K562 (cell line): ENCODE measurements around the gene MBOAT2. TPM values are rescaled to one million over a fixed set of nuclear protein-coding genes. Genes with fewer than 3 reads are reported as not detected.
A peak's percentile ranks its signal among the peaks of the same experiment; 100 is the strongest.

ENCODE experiments used
- HEY1 ChIP-seq: fragments of 250-450 bp; sonication (Bioruptor Pico); IDR thresholded peaks from 2 replicates; pipeline ENCODE4 v1.5.0; 2020; ENCODE audit warnings: mild to moderate bottlenecking, moderate library complexity, borderline replicate concordance
- KDM1A ChIP-seq, 2 experiments: fragments of 450-650 bp; IDR thresholded peaks; 2 replicates each; pipeline ENCODE4 v1.6.1; 2016; ENCODE audit warnings: mild to moderate bottlenecking in 2 of 2
- MYC ChIP-seq, 2 experiments: fragments of 250-450 bp in 1 of 2; sonication (Bioruptor Pico) in 1 of 2; IDR thresholded peaks; 2 replicates each; pipeline versions ENCODE4 v1.5.1 to v1.6.1; 2012 to 2021; ENCODE audit warnings: low read depth in 2 of 2, borderline replicate concordance in 1 of 2, improper control_type of control experiment in 1 of 2, low read length in 1 of 2, mild to moderate bottlenecking in 1 of 2, moderate library complexity in 1 of 2
- NR2C2 ChIP-seq, 2 experiments: fragments of 200-800 bp in 1 of 2; sonication (Bioruptor generic) in 1 of 2; sonication (generic) in 1 of 2; formaldehyde crosslinking in 1 of 2; IDR thresholded peaks; 2 replicates each; pipeline versions ENCODE4 v1.6.1 to v1.8.0; 2016 to 2022; ENCODE audit warnings: mild to moderate bottlenecking in 1 of 2, missing compliant biosample characterization in 1 of 2, missing genetic modification characterization in 1 of 2, missing genetic modification reagents in 1 of 2
- POLR2G ChIP-seq: fragments of 200-400 bp; formaldehyde crosslinking; IDR thresholded peaks from 2 replicates; pipeline ENCODE4 v1.6.1; 2017; ENCODE audit warnings: low read depth, mild to moderate bottlenecking, antibody characterized with exemption, low read length, moderate library complexity
- SIN3A ChIP-seq, 2 experiments: fragments of 150-350 bp in 1 of 2; IDR thresholded peaks; 2 replicates each; pipeline ENCODE4 v1.6.1; 2011 to 2016; ENCODE audit warnings: borderline replicate concordance in 2 of 2, low read depth in 2 of 2, low read length in 2 of 2, mild to moderate bottlenecking in 2 of 2, moderate library complexity in 2 of 2; ENCODE audit not compliant: control insufficient read depth in 1 of 2
- polyA plus RNA-seq, 8 experiments: library from polyadenylated mRNA; depleted of rRNA in 4 of 8; stranded (reverse) in 5 of 8; unstranded in 3 of 8; fragments of >200 nt; fragmentation: Nextera tagmentation in 2 of 8; fragmentation: Illumina TruSeq in 1 of 8; extraction: Ambion mirVana in 2 of 8; extraction: Trizol in 1 of 8; gene quantifications; 2 replicates each; pipeline versions ENCODE4 v1.2.1 to v1.2.3, GENCODE V29; 2011 to 2014; ENCODE audit warnings: inconsistent platforms in 1 of 8, missing spikeins in 1 of 8
- total RNA-seq, 7 experiments: library from RNA; depleted of rRNA in 6 of 7; stranded (reverse); fragments of >200 nt in 6 of 7; fragmentation: Illumina TruSeq in 2 of 7; extraction: Trizol in 2 of 7; gene quantifications; 2 replicates each; pipeline versions ENCODE4 v1.2.1 to v1.2.3, GENCODE V29; 2011 to 2021; ENCODE audit warnings: low replicate concordance in 1 of 7
- TF ChIP-seq, protein P1 (sequence below), 2 experiments: IDR thresholded peaks in 1 of 2; conservative IDR thresholded peaks in 1 of 2; 2 replicates each; pipeline ENCODE4 v1.6.1; 2016; ENCODE audit warnings: low read depth in 2 of 2, mild to moderate bottlenecking in 1 of 2, missing compliant biosample characterization in 1 of 2, missing genetic modification characterization in 1 of 2, moderate library complexity in 1 of 2
- TF ChIP-seq, protein P2 (sequence below): fragments of 450-650 bp; IDR thresholded peaks from 2 replicates; pipeline ENCODE4 v1.6.1; 2016; ENCODE audit warnings: borderline replicate concordance
- TF ChIP-seq, protein P3 (sequence below): fragments of 250-450 bp; sonication (Bioruptor Pico); IDR thresholded peaks from 2 replicates; pipeline ENCODE4 v1.5.0; 2021
- TF ChIP-seq, protein P4 (sequence below): sonication (generic); formaldehyde crosslinking; IDR thresholded peaks from 2 replicates; pipeline ENCODE4 v1.8.0; 2022; ENCODE audit warnings: mild to moderate bottlenecking, missing genetic modification reagents
- TF ChIP-seq, protein P5 (sequence below): fragments of 450-650 bp; IDR thresholded peaks from 2 replicates; pipeline ENCODE4 v1.6.1; 2016; ENCODE audit warnings: antibody characterized with exemption
- TF ChIP-seq, protein P6 (sequence below): sonication (generic); formaldehyde crosslinking; IDR thresholded peaks from 2 replicates; pipeline ENCODE4 v1.8.0; 2022; ENCODE audit warnings: missing genetic modification reagents, mild to moderate bottlenecking, borderline replicate concordance

MBOAT2 gene
- total and polyA plus RNA-seq, 9 of the 15 experiments (the other 6 are each of a cell fraction or from before 2014, with no cell fraction given): 8.4 to 122 (median 27.6) TPM

DNA sequence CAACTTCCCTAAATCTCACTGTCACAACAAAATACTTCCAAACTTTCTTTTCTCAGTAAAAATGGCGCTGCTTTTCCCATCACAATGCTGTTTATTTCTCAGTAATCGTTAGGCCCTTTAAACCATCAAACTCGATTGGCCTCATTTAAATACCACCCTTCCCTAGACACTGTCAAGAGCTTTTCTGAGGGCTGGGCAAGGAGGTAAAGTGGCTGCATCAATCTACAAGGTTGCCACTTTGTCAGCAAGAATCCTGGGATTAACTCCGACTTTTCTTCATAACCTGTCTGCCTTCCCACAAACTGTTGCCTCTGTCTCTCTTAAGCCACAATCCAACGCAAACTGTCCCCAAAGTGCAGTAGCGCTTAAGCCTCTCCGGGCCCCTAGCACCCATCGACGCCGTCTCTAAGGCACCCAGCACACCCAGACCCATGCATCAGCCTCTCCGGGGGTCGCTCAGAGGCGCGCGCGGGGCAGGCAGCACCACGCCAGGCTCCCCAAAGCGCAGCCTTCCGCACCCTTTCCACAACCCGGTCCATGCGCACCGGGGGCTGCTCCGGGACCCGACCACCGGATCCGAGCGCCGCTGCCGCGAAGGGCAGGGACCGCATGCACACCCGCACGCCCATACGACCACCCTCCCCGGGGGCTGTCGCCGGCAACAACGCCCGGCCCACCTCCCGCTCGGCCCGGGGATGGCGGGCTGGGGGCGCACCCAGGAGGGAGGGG lies 683 bp downstream of the MBOAT2 start (continued):
- TF ChIP-seq, protein P1, sequence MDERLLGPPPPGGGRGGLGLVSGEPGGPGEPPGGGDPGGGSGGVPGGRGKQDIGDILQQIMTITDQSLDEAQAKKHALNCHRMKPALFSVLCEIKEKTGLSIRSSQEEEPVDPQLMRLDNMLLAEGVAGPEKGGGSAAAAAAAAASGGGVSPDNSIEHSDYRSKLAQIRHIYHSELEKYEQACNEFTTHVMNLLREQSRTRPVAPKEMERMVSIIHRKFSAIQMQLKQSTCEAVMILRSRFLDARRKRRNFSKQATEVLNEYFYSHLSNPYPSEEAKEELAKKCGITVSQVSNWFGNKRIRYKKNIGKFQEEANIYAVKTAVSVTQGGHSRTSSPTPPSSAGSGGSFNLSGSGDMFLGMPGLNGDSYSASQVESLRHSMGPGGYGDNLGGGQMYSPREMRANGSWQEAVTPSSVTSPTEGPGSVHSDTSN (CRISPR knock-in tag; IDR thresholded peaks at IDR 0.05; ENCODE audit: low read depth): no peak
- TF ChIP-seq, protein P1 (tag; conservative IDR thresholded peaks at IDR 0.05; ENCODE audit: low read depth): 0 out of 2 replicates have a peak, but pooled peaks have one; percentile 21
- TF ChIP-seq, protein P2, sequence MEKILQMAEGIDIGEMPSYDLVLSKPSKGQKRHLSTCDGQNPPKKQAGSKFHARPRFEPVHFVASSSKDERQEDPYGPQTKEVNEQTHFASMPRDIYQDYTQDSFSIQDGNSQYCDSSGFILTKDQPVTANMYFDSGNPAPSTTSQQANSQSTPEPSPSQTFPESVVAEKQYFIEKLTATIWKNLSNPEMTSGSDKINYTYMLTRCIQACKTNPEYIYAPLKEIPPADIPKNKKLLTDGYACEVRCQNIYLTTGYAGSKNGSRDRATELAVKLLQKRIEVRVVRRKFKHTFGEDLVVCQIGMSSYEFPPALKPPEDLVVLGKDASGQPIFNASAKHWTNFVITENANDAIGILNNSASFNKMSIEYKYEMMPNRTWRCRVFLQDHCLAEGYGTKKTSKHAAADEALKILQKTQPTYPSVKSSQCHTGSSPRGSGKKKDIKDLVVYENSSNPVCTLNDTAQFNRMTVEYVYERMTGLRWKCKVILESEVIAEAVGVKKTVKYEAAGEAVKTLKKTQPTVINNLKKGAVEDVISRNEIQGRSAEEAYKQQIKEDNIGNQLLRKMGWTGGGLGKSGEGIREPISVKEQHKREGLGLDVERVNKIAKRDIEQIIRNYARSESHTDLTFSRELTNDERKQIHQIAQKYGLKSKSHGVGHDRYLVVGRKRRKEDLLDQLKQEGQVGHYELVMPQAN: 0 out of 2 replicates have a peak, but pooled peaks have one; percentile 44
- TF ChIP-seq NR2C2 (CRISPR knock-in tag; IDR thresholded peaks at IDR 0.05): no peak
- TF ChIP-seq NR2C2 (tag; IDR thresholded peaks at IDR 0.05): no peak; the same call in 1 of the 2 replicates
- TF ChIP-seq, protein P3, sequence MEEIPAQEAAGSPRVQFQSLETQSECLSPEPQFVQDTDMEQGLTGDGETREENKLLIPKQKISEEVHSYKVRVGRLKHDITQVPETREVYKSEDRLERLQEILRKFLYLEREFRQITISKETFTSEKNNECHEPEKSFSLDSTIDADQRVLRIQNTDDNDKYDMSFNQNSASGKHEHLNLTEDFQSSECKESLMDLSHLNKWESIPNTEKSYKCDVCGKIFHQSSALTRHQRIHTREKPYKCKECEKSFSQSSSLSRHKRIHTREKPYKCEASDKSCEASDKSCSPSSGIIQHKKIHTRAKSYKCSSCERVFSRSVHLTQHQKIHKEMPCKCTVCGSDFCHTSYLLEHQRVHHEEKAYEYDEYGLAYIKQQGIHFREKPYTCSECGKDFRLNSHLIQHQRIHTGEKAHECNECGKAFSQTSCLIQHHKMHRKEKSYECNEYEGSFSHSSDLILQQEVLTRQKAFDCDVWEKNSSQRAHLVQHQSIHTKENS (CRISPR knock-in tag): no peak
- peak; percentile 55 for TF ChIP-seq POLR2G
- TF ChIP-seq MYC (IDR thresholded peaks at IDR 0.05; ENCODE audit: low read depth, low read length): peak; percentile 14; the same call in 1 of the 2 replicates
- TF ChIP-seq MYC (CRISPR knock-in tag; IDR thresholded peaks at IDR 0.05; ENCODE audit: borderline replicate concordance, low read depth): no peak
- peak in 1 of 2 experiments; percentile 73; a peak in 2 of 4 replicates for TF ChIP-seq SIN3A (IDR thresholded peaks at IDR 0.05; ENCODE audit: borderline replicate concordance in 2 of 2, control insufficient read depth in 1 of 2, low read depth in 2 of 2, low read length in 2 of 2)
- no peak for TF ChIP-seq KDM1A (IDR thresholded peaks at IDR 0.05)
- TF ChIP-seq, protein P4, sequence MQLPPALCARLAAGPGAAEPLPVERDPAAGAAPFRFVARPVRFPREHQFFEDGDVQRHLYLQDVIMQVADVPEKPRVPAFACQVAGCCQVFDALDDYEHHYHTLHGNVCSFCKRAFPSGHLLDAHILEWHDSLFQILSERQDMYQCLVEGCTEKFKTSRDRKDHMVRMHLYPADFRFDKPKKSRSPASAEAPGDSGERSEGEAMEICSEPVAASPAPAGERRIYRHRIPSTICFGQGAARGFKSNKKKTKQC (CRISPR knock-in tag): 0 out of 2 replicates have a peak, but pooled peaks have one; percentile 34
- TF ChIP-seq, protein P5, sequence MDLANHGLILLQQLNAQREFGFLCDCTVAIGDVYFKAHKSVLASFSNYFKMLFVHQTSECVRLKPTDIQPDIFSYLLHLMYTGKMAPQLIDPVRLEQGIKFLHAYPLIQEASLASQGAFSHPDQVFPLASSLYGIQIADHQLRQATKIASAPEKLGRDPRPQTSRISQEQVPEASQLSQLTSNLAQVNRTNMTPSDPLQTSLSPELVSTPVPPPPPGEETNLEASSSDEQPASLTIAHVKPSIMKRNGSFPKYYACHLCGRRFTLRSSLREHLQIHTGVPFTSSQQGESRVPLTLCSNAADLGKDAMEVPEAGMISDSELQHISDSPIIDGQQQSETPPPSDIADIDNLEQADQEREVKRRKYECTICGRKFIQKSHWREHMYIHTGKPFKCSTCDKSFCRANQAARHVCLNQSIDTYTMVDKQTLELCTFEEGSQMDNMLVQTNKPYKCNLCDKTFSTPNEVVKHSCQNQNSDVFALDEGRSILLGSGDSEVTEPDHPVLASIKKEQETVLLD: 0 out of 2 replicates have a peak, but pooled peaks have one; percentile 39
- TF ChIP-seq, protein P6, sequence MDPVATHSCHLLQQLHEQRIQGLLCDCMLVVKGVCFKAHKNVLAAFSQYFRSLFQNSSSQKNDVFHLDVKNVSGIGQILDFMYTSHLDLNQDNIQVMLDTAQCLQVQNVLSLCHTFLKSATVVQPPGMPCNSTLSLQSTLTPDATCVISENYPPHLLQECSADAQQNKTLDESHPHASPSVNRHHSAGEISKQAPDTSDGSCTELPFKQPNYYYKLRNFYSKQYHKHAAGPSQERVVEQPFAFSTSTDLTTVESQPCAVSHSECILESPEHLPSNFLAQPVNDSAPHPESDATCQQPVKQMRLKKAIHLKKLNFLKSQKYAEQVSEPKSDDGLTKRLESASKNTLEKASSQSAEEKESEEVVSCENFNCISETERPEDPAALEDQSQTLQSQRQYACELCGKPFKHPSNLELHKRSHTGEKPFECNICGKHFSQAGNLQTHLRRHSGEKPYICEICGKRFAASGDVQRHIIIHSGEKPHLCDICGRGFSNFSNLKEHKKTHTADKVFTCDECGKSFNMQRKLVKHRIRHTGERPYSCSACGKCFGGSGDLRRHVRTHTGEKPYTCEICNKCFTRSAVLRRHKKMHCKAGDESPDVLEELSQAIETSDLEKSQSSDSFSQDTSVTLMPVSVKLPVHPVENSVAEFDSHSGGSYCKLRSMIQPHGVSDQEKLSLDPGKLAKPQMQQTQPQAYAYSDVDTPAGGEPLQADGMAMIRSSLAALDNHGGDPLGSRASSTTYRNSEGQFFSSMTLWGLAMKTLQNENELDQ (CRISPR knock-in tag): no peak
- no peak for TF ChIP-seq HEY1 (CRISPR knock-in tag)
